ENCODE measurements around the gene PPP1R9B. TPM values are rescaled to one million over a fixed set of nuclear protein-coding genes. Genes with fewer than 3 reads are reported as not detected.

The PPP1R9B gene
- total RNA-seq, 6 experiments from 2014 or later: 9.9 to 18.1 (median 12.0) TPM

GRCh38 chr17:50115756-50116155, 34.7 kb downstream of the PPP1R9B start:
- Histone ChIP-seq H3K36me3 (no peaks in the 10 kb centered on the region), H3K4me3 (no peak overlapping the region), H3K9me3 (no peaks in the 10 kb centered on the region), H3K27me3 (no peaks in the 10 kb centered on the region), H3K4me1 (peaks cover 0 to 32% (median 5%) of the 10 kb centered on the region in 4 donors), H3K27ac (no peak overlapping the region)
- DNase-seq (peak in 1 of 3 donors; percentile 42), ATAC-seq (no peak)
- WGBS (ENCODE audit: insufficient coverage, low coverage, low lambda C conversion rate, missing lambda C conversion rate): 40% methylated on average over 1 of the region's 17 CpGs
- TF ChIP-seq CTCF (IDR thresholded peaks at IDR 0.05): no peak
- TF ChIP-seq POLR2A (IDR thresholded peaks at IDR 0.05): no peak
- intact Hi-C loops (cut with DNase I): loop anchor here (10.0 kb wide), 1 partner anchor 49 kb away; the partner anchor contains the start of gene SGCA (in 2 of the 2)

GRCh38 chr17:50114849-50115357, 35.6 kb downstream of the PPP1R9B start:
- intact Hi-C loops (cut with DNase I): loop anchor here (10.0 kb wide), 1 partner anchor 50 kb away; the partner anchor contains the start of gene SGCA (in 2 of the 2)
- Histone ChIP-seq H3K9me3 (no peaks in the 10 kb centered on the region), H3K27ac (no peak overlapping the region), H3K27me3 (no peaks in the 10 kb centered on the region), H3K4me3 (no peak overlapping the region), H3K4me1 (peaks cover 0 to 32% (median 5%) of the 10 kb centered on the region in 4 donors), H3K36me3 (no peaks in the 10 kb centered on the region)
- ATAC-seq (peak in 2 of 4 donors; percentile 9 to 12), DNase-seq (peak in 1 of 3 donors; percentile 46)
- WGBS (ENCODE audit: insufficient coverage, low coverage, low lambda C conversion rate, missing lambda C conversion rate): 23% methylated on average over 5 of the region's 6 CpGs
- TF ChIP-seq POLR2A (IDR thresholded peaks at IDR 0.05) (no peak), CTCF (IDR thresholded peaks at IDR 0.05) (peak; percentile 41 to 58 (median 52))

DNA sequence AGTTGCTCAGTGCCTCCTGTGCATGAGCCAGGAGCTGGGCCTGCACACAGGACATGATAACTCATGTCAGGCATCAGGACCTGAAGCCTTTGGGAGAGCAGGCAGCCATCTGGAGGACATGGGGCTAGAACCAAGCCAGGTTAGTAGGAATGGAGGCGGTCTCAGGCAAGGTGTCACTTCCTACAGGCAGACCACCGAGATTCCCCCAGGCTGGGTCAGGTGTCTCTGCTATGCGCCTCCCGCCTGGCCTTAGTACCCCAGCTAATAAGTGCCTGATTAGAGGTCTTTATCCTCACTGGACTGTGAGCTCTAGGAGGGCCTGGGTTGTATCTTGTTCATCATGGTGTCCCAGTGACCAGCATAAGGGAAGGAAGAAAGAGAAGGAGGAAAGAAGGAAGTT, 36.1 kb downstream of the PPP1R9B start:
- DNase-seq: peak in 1 of 3 donors; percentile 45
- no peak for ATAC-seq
- no peaks in the 10 kb centered on the region for H3K9me3 ChIP-seq
- H3K27me3 ChIP-seq: no peaks in the 10 kb centered on the region
- intact Hi-C loops (cut with DNase I): loop anchor here (10.0 kb wide), 1 partner anchor 50 kb away; the partner anchor contains the start of gene SGCA (in 2 of the 2)
- H3K27ac ChIP-seq: no peak overlapping the region
- no peak overlapping the region for H3K4me3 ChIP-seq
- no CpG with 5 or more reads among the region's 4 CpGs for WGBS (ENCODE audit: insufficient coverage, low coverage, low lambda C conversion rate, missing lambda C conversion rate)
- TF ChIP-seq CTCF (IDR thresholded peaks at IDR 0.05) (no peak), POLR2A (IDR thresholded peaks at IDR 0.05) (no peak)
- peaks cover 0 to 2% (median 0%) of the 10 kb centered on the region in 4 donors for H3K36me3 ChIP-seq
- H3K4me1 ChIP-seq: peaks cover 0 to 32% (median 5%) of the 10 kb centered on the region in 4 donors

- WGBS (ENCODE audit: insufficient coverage, low coverage, low lambda C conversion rate, missing lambda C conversion rate): 20% methylated on average over 1 of the region's 7 CpGs
- DNase-seq: peak in 1 of 3 donors; percentile 61
- H3K27ac ChIP-seq: no peak overlapping the region
- peaks cover 0 to 9% (median 0%) of the 10 kb centered on the region in 4 donors for H3K36me3 ChIP-seq
- no peaks in the 10 kb centered on the region for H3K27me3 ChIP-seq
- peaks cover 0 to 32% (median 5%) of the 10 kb centered on the region in 4 donors for H3K4me1 ChIP-seq
- TF ChIP-seq POLR2A (IDR thresholded peaks at IDR 0.05) (no peak), CTCF (IDR thresholded peaks at IDR 0.05) (no peak)
- no peaks in the 10 kb centered on the region for H3K9me3 ChIP-seq
- H3K4me3 ChIP-seq: no peak overlapping the region
- intact Hi-C loops (cut with DNase I): loop anchor here (10.0 kb wide), 1 partner anchor 51 kb away; the partner anchor contains the start of gene SGCA (in 2 of the 2)
- ATAC-seq: no peak
Measured at GRCh38 chr17:50113624-50114320, 36.7 kb downstream of the PPP1R9B start.
